Upper lobe of right lung (tissue), 1 donor: ENCODE data around the gene PUM1. TPM values are rescaled to one million over a fixed set of nuclear protein-coding genes. Genes with fewer than 3 reads are reported as not detected.
A peak's percentile ranks its signal among the peaks of the same experiment; 100 is the strongest.

ENCODE experiments used
- ATAC-seq: fragments of 200-7000 bp; cut with Tn5 transposase; one replicate; pipeline ENCODE4 v1.9.1; 2020; ENCODE audit warnings: mild to moderate bottlenecking, moderate library complexity
- DNase-seq: peaks from one replicate; pipeline ENCODE4 v3.0.0-alpha.2; 2020
- H3K27ac ChIP-seq: fragments of 200-600 bp; one replicate; pipeline ENCODE4 v1.8.0; 2022
- H3K27me3 ChIP-seq: fragments of 200-600 bp; one replicate; pipeline ENCODE4 v1.8.0; 2022; ENCODE audit warnings: mild to moderate bottlenecking
- H3K36me3 ChIP-seq: fragments of 200-600 bp; one replicate; pipeline ENCODE4 v1.8.0; 2022
- H3K4me1 ChIP-seq: fragments of 200-600 bp; one replicate; pipeline ENCODE4 v1.8.0; 2022
- H3K4me3 ChIP-seq: fragments of 200-600 bp; one replicate; pipeline ENCODE4 v1.8.0; 2022; ENCODE audit warnings: mild to moderate bottlenecking
- H3K9me3 ChIP-seq: fragments of 200-600 bp; one replicate; pipeline ENCODE4 v1.8.0; 2022
- intact Hi-C: fragments of 100-400 bp; cut with DNase I; formaldehyde crosslinking; loops from one replicate; pipeline ENCODE4 v1.11.0; 2022
- long read RNA-seq: library from polyadenylated mRNA; unstranded; transcript quantifications from one replicate; pipeline ENCODE4 v2.0.0, GENCODE V29; 2021
- total RNA-seq: library from RNA; stranded (reverse); fragmentation: NEBNext Ultra II Directional; extraction: Animal tissue kit (Norgen Biotek cat#: 25700); gene quantifications from one replicate; pipeline ENCODE4 v1.2.1, GENCODE V29; 2021
- TF ChIP-seq, protein P1 (sequence below): fragments of 200-600 bp; IDR thresholded peaks from one replicate; pipeline ENCODE4 v1.8.0; 2022; ENCODE audit warnings: antibody characterized with exemption
- donor health status: DM: no; HTN: yes; CAD: no; lungs with severe emphysema.

The PUM1 gene, protein sequence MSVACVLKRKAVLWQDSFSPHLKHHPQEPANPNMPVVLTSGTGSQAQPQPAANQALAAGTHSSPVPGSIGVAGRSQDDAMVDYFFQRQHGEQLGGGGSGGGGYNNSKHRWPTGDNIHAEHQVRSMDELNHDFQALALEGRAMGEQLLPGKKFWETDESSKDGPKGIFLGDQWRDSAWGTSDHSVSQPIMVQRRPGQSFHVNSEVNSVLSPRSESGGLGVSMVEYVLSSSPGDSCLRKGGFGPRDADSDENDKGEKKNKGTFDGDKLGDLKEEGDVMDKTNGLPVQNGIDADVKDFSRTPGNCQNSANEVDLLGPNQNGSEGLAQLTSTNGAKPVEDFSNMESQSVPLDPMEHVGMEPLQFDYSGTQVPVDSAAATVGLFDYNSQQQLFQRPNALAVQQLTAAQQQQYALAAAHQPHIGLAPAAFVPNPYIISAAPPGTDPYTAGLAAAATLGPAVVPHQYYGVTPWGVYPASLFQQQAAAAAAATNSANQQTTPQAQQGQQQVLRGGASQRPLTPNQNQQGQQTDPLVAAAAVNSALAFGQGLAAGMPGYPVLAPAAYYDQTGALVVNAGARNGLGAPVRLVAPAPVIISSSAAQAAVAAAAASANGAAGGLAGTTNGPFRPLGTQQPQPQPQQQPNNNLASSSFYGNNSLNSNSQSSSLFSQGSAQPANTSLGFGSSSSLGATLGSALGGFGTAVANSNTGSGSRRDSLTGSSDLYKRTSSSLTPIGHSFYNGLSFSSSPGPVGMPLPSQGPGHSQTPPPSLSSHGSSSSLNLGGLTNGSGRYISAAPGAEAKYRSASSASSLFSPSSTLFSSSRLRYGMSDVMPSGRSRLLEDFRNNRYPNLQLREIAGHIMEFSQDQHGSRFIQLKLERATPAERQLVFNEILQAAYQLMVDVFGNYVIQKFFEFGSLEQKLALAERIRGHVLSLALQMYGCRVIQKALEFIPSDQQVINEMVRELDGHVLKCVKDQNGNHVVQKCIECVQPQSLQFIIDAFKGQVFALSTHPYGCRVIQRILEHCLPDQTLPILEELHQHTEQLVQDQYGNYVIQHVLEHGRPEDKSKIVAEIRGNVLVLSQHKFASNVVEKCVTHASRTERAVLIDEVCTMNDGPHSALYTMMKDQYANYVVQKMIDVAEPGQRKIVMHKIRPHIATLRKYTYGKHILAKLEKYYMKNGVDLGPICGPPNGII
- total RNA-seq: 117 TPM
- long read RNA-seq, full-length matches to known transcripts: 45 of 153 reads
- long read RNA-seq, partial matches to known transcripts: 23 of 153 reads
- long read RNA-seq, other reads (novel, unspliced or antisense): 85 of 153 reads

DNA sequence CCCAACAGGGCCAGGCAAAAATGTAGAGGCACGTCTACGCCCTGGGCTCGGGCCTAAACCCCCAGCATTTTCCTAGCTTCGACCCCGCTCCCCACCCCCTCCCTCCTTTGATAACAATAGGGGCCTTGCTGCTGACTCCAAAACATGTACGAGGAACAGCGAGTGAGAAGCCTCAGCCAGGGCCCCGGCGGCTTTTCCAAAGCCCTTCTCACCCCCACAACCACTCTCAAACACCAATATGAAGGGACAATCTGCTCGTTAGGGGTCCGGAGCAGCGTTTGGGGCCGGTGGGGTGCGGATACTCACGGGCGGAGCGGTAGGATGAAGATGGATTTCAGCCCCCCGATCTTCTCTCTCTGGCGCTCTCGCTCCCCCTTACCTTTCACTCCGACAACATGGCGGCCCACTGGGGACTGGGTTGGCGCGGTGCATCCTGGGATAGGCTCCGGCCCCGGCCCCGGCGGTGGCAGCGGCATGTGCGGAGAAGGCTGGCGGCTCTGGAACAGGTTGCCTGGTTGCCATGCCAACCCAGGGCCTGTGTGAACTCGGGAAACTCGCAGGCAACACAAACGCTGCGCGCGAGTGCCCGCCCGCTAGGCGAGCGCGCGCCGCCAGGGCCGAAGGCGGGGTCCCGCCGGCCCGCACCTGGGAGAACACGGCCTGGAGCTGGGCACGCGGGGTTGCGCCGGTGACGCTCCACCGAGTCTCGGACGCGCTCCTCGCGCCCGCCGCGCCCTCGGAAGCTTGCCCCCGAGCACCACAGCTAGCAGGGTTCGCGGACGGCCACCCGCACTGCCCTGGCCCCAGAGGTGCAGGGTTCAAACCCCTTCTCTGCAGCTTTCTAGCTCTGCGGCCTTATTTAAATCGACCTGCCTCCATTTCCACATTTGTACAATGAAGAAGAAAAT lies at the start of gene PUM1:
PUM1 (minus strand) TSS at position 408 of the 908 bp plus-strand sequence. CDS start 6,151 bp downstream, outside the sequence.
- peak; percentile 99 for DNase-seq
- H3K9me3 ChIP-seq: no peaks in the 10 kb centered on the region
- peak; percentile 100 for ATAC-seq
- intact Hi-C loops: no loop called here
- no peaks in the 10 kb centered on the region for H3K27me3 ChIP-seq
- peak within 1 kb of the TSS; percentile 90 for H3K4me3 ChIP-seq
- TF ChIP-seq, protein P1, sequence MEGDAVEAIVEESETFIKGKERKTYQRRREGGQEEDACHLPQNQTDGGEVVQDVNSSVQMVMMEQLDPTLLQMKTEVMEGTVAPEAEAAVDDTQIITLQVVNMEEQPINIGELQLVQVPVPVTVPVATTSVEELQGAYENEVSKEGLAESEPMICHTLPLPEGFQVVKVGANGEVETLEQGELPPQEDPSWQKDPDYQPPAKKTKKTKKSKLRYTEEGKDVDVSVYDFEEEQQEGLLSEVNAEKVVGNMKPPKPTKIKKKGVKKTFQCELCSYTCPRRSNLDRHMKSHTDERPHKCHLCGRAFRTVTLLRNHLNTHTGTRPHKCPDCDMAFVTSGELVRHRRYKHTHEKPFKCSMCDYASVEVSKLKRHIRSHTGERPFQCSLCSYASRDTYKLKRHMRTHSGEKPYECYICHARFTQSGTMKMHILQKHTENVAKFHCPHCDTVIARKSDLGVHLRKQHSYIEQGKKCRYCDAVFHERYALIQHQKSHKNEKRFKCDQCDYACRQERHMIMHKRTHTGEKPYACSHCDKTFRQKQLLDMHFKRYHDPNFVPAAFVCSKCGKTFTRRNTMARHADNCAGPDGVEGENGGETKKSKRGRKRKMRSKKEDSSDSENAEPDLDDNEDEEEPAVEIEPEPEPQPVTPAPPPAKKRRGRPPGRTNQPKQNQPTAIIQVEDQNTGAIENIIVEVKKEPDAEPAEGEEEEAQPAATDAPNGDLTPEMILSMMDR: peak; percentile 8
- H3K4me1 ChIP-seq: peaks cover 26% of the 10 kb centered on the region
- no peaks in the 10 kb centered on the region for H3K36me3 ChIP-seq
- H3K27ac ChIP-seq: peak within 1 kb of the TSS; percentile 98

DNA sequence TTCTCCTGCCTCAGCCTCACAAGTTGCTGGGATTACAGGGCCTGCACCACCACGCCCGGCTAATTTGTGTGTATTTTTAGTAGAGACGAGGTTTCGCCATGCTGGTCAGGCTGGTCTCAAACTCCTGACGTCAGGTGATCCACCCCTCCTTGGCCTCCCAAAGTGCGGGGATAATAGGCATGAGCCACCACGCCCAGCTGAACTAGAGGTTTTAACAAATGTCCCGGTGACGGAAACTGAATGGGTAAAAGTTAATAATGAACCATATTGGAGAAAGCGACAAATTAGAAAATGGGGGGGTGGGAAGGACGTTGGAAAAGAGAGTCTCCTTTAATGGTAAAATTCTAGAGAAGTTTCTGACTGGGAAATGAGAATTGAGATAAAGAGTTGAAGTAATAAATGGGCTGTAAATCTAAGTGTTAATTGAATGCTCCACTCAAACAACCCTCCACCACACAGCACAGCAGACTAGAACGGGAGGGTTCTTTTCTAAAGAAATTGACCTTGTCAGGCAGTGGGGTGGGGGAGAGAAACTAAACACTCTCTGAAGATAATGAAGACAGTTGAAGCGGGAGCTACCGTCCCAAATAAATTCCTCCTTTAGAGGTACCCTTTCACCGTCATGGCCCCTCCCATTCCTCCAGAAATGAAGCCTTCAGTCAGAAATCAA lies 46.9 kb upstream of the PUM1 start:
- no peak overlapping the region for H3K4me3 ChIP-seq
- DNase-seq (no peak), ATAC-seq (no peak)

DNA sequence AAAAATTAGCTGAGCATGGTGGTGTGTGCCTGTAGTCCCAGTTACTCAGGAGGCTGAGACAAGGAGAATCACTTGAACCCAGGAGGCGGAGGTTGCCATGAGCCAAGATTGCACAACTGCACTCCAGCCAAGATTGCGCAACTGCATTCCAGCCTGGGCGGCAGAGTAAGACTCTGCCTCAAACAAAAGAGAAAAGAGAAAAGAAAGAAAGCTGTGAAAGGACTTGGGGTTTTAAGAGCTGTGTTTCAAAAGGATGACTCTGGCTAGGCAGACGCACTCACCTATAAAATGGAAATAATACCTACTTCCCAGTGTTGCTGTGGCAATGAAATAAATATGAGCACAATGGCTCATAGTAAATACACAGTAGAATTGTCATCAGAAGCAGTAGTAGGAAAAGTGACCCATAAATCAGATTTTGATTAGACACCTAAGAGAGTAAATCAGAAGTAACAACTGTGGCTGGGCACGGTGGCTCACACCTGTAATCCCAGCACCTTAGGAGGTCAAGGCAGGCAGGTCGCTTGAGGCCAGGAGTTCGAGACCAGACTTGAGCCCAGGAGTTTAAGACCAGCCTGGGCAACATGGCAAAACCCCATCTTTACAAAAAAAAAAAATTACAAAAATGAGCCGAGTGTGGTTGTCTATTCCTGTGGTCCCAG lies 45.9 kb upstream of the PUM1 start:
- Histone ChIP-seq H3K4me1 (peaks cover 9% of the 10 kb centered on the region), H3K27me3 (no peaks in the 10 kb centered on the region), H3K27ac (no peak overlapping the region), H3K4me3 (no peak overlapping the region), H3K9me3 (no peaks in the 10 kb centered on the region), H3K36me3 (no peaks in the 10 kb centered on the region)
- ATAC-seq (peak; percentile 62), DNase-seq (peak; percentile 83)
- TF ChIP-seq, protein P1: no peak
- intact Hi-C loops: no loop called here

More for the DNA sequence above, 46.9 kb upstream of the PUM1 start:
- Histone ChIP-seq H3K4me1 (peaks cover 9% of the 10 kb centered on the region), H3K36me3 (no peaks in the 10 kb centered on the region), H3K27me3 (no peaks in the 10 kb centered on the region), H3K27ac (no peak overlapping the region), H3K9me3 (no peaks in the 10 kb centered on the region)
- intact Hi-C loops: no loop called here
- TF ChIP-seq, protein P1: no peak

DNA sequence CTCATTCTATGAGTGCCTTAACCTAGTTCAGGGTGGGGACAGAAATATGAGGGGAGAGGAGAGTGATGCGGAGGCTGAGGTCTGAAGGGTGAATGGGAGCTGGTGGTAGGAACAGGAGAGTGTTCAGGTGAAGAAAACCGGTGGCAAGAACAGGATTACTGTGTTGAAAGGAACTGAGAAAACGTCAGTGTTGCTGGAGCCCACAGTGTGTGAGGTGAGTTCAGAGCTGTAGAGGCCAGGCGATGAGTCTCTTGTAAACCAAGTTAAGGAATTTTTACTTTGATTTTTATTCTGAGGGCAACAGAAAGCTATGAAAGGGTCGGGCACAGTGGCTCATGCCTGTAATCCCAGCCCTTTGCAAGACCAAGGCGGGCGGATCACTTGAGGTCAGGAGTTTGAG lies 45.3 kb upstream of the PUM1 start:
- H3K4me1 ChIP-seq: peaks cover 9% of the 10 kb centered on the region
- H3K27ac ChIP-seq: no peak overlapping the region
- no peaks in the 10 kb centered on the region for H3K36me3 ChIP-seq
- H3K4me3 ChIP-seq: no peak overlapping the region
- no peak for DNase-seq
- H3K9me3 ChIP-seq: no peaks in the 10 kb centered on the region
- ATAC-seq: no peak
- TF ChIP-seq, protein P1: no peak
- no peaks in the 10 kb centered on the region for H3K27me3 ChIP-seq
- intact Hi-C loops: no loop called here
